ENCODE data around the gene MRPS14.
A peak's percentile ranks its signal among the peaks of the same experiment; 100 is the strongest.

The MRPS14 gene

GRCh38 chr1:174984952-174985351 is 38.3 kb downstream of the MRPS14 start:
- H3K27ac ChIP-seq: no peak overlapping the region
- TF ChIP-seq CTCF (conservative IDR thresholded peaks at IDR 0.05) (no peak), ZFX (IDR thresholded peaks at IDR 0.05) (no peak)

GRCh38 chr1:174982971-174983689 is 40.1 kb downstream of the MRPS14 start:
- TF ChIP-seq CTCF (conservative IDR thresholded peaks at IDR 0.05) (peak; percentile 80), ZFX (IDR thresholded peaks at IDR 0.05) (no peak)
- H3K27ac ChIP-seq: no peak overlapping the region

GRCh38 chr1:174976436-174977108 is 46.7 kb downstream of the MRPS14 start:
- TF ChIP-seq ZFX (IDR thresholded peaks at IDR 0.05) (no peak), CTCF (conservative IDR thresholded peaks at IDR 0.05) (no peak)
- no peak overlapping the region for H3K27ac ChIP-seq

- no peak overlapping the region for H3K27ac ChIP-seq
- TF ChIP-seq ZFX (IDR thresholded peaks at IDR 0.05) (no peak), CTCF (conservative IDR thresholded peaks at IDR 0.05) (no peak)
These were observed 47.5 kb downstream of the MRPS14 start for GRCh38 chr1:174975764-174976163.

- H3K27ac ChIP-seq: no peak overlapping the region
- TF ChIP-seq CTCF (conservative IDR thresholded peaks at IDR 0.05) (no peak), ZFX (IDR thresholded peaks at IDR 0.05) (no peak)
These were observed 48.5 kb downstream of the MRPS14 start for GRCh38 chr1:174974711-174975119.

- TF ChIP-seq ZFX (IDR thresholded peaks at IDR 0.05) (no peak), CTCF (conservative IDR thresholded peaks at IDR 0.05) (no peak)
- no peak overlapping the region for H3K27ac ChIP-seq
These were observed 51.3 kb downstream of the MRPS14 start for GRCh38 chr1:174971902-174972301.

GRCh38 chr1:174971466-174971865 is 51.8 kb downstream of the MRPS14 start:
- H3K27ac ChIP-seq: no peak overlapping the region
- TF ChIP-seq CTCF (conservative IDR thresholded peaks at IDR 0.05): no peak
- TF ChIP-seq ZFX (IDR thresholded peaks at IDR 0.05): no peak

All from C4-2B (cell line).